Kidney (tissue), 14 donors: ENCODE data around the gene MAPT. TPM values are rescaled to one million over a fixed set of nuclear protein-coding genes. Genes with fewer than 3 reads are reported as not detected.
A peak's percentile ranks its signal among the peaks of the same experiment; 100 is the strongest.

Experiments used
- DNase-seq, 5 donors: peaks; one replicate each; pipeline ENCODE4 v3.0.0-alpha.2; 2013 to 2020
- FAIRE-seq: peaks from 2 replicates; lab custom pipeline; 2012; peaks lifted over from hg19 to GRCh38; lab: Jason Lieb, UNC
- H3K27ac ChIP-seq, 2 donors: one replicate each; pipeline ENCODE4 v1.7.0; 2013; ENCODE audit warnings: low read depth in 2 of 2, low read length in 2 of 2, inconsistent platforms in 1 of 2
- H3K27me3 ChIP-seq: one replicate; pipeline ENCODE4 v1.7.1; 2013; ENCODE audit warnings: low read length, inconsistent platforms; ENCODE audit not compliant: control insufficient read depth, insufficient read depth
- H3K36me3 ChIP-seq, 3 donors: one replicate each; pipeline versions ENCODE4 v1.7.0 to v1.7.1; 2013; ENCODE audit warnings: low read length in 3 of 3, control low read depth in 1 of 3, inconsistent platforms in 1 of 3; ENCODE audit not compliant: insufficient read depth in 3 of 3, control insufficient read depth in 2 of 3
- H3K4me1 ChIP-seq, 3 donors: one replicate each; pipeline versions ENCODE4 v1.7.0 to v1.7.1; 2013; ENCODE audit warnings: low read length in 3 of 3, inconsistent platforms in 1 of 3, low read depth in 1 of 3; ENCODE audit not compliant: control insufficient read depth in 2 of 3, insufficient read depth in 2 of 3
- H3K4me3 ChIP-seq, 3 donors: one replicate each; pipeline versions ENCODE4 v1.7.0 to v1.8.1; 2013; ENCODE audit warnings: low read length in 3 of 3, control low read depth in 1 of 3, inconsistent platforms in 1 of 3
- H3K9ac ChIP-seq, 3 donors: one replicate each; pipeline versions ENCODE4 v1.7.0 to v1.7.1; 2013; ENCODE audit warnings: low read length in 3 of 3, control low read depth in 1 of 3, inconsistent platforms in 1 of 3
- H3K9me3 ChIP-seq, 3 donors: one replicate each; pipeline versions ENCODE4 v1.7.0 to v1.7.1; 2013; ENCODE audit warnings: low read length in 3 of 3, control low read depth in 1 of 3, inconsistent platforms in 1 of 3; ENCODE audit not compliant: control insufficient read depth in 2 of 3, insufficient read depth in 1 of 3
- intact Hi-C: fragments of 100-400 bp; cut with DNase I; formaldehyde crosslinking; loops from one replicate; pipeline ENCODE4 v1.11.1; 2022
- polyA plus RNA-seq: library from polyadenylated mRNA; stranded (reverse); fragments of 350-450 nt; fragmentation: Illumina TruSeq; extraction: RNeasy Lipid Tissue Mini Kit (QIAGEN cat#74804); gene quantifications from one replicate; pipeline ENCODE4 v1.2.3, GENCODE V29; 2014; ENCODE audit warnings: low read depth, low replicate concordance; ENCODE audit not compliant: insufficient read depth
- total RNA-seq: library from RNA; stranded (reverse); fragmentation: NEBNext Ultra II Directional; extraction: Animal tissue kit (Norgen Biotek cat#: 25700); gene quantifications from one replicate; pipeline ENCODE4 v1.2.1, GENCODE V29; 2021
- TF ChIP-seq, protein P1 (sequence below): IDR thresholded peaks from 3 replicates; pipeline ENCODE4 v1.5.1; 2012; ENCODE audit warnings: mild to moderate bottlenecking, moderate library complexity, borderline replicate concordance; ENCODE audit not compliant: insufficient read depth; ENCODE audit errors: extremely low read depth
- donor health status: control.
- donor health status: control.
- donor health status: control.
- donor health status: control.
- donor health status: control.
- donor health status: DM: yes; HTN: yes; CAD: no.
- donor health status: Normal renal cell carcinoma (clear cell type).

Gene MAPT
- total and polyA plus RNA-seq, 2 donors from 2014 or later, result 2.9 to 15.4 TPM

DNA sequence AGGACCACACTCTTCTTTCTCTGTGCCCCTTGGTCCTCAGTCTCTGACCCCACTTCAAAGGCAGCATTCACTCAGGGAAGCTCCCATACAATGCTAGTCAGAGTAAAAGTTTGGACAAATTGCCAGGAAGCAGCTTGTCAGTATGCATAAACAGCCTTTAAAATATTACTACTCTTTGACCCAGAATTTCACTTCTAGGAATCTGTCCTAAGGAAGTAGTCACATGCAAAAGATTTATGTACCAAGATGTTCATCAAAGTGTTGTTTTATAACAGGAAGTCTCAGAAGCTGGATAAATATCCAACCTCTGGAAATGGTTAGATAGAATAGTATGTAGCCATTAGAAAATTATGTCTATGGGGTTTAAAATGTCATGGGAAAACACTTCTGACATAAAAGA, 31.0 kb downstream of the MAPT start:
- H3K9me3 ChIP-seq, result peaks cover 0 to 9% (median 3%) of the 10 kb centered on the region in 3 donors
- peak overlapping the region in 1 of 2 donors; percentile 47 for H3K27ac ChIP-seq
- TF ChIP-seq, protein P1, sequence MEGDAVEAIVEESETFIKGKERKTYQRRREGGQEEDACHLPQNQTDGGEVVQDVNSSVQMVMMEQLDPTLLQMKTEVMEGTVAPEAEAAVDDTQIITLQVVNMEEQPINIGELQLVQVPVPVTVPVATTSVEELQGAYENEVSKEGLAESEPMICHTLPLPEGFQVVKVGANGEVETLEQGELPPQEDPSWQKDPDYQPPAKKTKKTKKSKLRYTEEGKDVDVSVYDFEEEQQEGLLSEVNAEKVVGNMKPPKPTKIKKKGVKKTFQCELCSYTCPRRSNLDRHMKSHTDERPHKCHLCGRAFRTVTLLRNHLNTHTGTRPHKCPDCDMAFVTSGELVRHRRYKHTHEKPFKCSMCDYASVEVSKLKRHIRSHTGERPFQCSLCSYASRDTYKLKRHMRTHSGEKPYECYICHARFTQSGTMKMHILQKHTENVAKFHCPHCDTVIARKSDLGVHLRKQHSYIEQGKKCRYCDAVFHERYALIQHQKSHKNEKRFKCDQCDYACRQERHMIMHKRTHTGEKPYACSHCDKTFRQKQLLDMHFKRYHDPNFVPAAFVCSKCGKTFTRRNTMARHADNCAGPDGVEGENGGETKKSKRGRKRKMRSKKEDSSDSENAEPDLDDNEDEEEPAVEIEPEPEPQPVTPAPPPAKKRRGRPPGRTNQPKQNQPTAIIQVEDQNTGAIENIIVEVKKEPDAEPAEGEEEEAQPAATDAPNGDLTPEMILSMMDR, result no peak
- no peak overlapping the region for H3K9ac ChIP-seq
- no peaks in the 10 kb centered on the region for H3K27me3 ChIP-seq
- peaks cover 3 to 18% (median 11%) of the 10 kb centered on the region in 3 donors for H3K4me1 ChIP-seq
- no peaks in the 10 kb centered on the region for H3K36me3 ChIP-seq
- peak in 2 of 5 donors; percentile 44 to 79 for DNase-seq
- no peak overlapping the region for H3K4me3 ChIP-seq
- peak; percentile 25 for FAIRE-seq
- intact Hi-C loops, result no loop called here

- H3K27me3 ChIP-seq, result no peaks in the 10 kb centered on the region
- peaks cover 3 to 18% (median 11%) of the 10 kb centered on the region in 3 donors for H3K4me1 ChIP-seq
- no peak overlapping the region for H3K4me3 ChIP-seq
- intact Hi-C loops, result no loop called here
- H3K9ac ChIP-seq, result no peak overlapping the region
- H3K27ac ChIP-seq, result no peak overlapping the region
- DNase-seq, result no peak
- no peak for FAIRE-seq
- no peaks in the 10 kb centered on the region for H3K36me3 ChIP-seq
- peaks cover 0 to 9% (median 3%) of the 10 kb centered on the region in 3 donors for H3K9me3 ChIP-seq
- TF ChIP-seq, protein P1, result no peak
Observed at GRCh38 chr17:45927247-45927646, 32.9 kb downstream of the MAPT start.

DNA sequence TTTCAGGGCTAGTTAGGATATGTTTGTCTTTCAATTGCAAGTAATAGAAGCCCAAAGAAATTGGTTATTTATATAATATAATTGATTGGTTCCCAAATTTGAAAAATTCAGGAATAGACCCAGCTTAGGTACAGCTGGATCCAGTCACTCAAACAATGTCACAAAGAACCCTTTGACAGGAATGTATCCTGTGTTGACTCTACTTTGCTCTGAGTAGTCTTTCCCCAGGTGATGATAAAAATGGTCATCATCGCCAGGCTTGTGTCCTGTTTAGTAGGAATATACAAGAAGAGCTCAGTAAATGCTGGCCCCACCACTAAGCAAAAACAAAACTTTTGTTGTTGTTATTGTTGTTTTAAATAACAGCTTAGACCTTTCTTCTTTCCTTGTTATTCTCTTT, 35.0 kb downstream of the MAPT start:
- intact Hi-C loops, result no loop called here
- Histone ChIP-seq H3K27me3 (no peaks in the 10 kb centered on the region), H3K9me3 (peaks cover 0 to 9% (median 3%) of the 10 kb centered on the region in 3 donors), H3K4me1 (peaks cover 0 to 6% (median 5%) of the 10 kb centered on the region in 3 donors), H3K9ac (no peak overlapping the region), H3K4me3 (no peak overlapping the region), H3K36me3 (no peaks in the 10 kb centered on the region), H3K27ac (no peak overlapping the region)
- TF ChIP-seq, protein P1, result no peak
- DNase-seq (no peak), FAIRE-seq (no peak)
